Measurements from ENCODE around the gene TSHZ2. TPM values are rescaled to one million over a fixed set of nuclear protein-coding genes. Genes with fewer than 3 reads are reported as not detected.

TSHZ2 gene
- total RNA-seq, 1 experiment from 2014 or later = 0.07 TPM

DNA sequence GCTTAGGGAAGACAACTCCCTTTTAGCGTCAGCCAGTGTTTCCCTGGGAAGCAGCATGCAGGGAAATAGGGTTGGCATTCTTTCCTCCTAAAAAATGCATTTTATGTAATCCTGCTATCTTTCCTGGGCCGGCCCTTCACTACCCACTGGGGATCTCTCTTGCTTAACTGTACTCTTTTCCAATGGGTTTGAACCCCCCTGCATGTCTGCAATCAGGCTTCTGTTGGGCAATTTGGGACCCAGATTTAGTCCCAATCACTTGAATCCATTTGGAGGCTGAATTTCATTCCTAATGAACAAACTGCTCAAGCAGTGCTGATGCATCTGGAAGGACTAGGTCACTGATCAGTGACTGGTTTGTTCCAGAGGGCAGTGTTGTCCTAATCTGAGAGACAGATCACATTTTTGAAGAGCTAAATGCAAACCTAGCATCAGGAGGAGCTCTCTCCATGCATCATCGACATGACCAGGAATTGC is 152.0 kb downstream of the TSHZ2 start:
- no peaks in the 10 kb centered on the region for H3K36me3 Mint-ChIP-seq (ENCODE audit: insufficient read depth in 1 of 3, low read depth in 3 of 3)
- H2AFZ ChIP-seq (ENCODE audit: low read length) = no peak overlapping the region
- TF ChIP-seq, protein P1, sequence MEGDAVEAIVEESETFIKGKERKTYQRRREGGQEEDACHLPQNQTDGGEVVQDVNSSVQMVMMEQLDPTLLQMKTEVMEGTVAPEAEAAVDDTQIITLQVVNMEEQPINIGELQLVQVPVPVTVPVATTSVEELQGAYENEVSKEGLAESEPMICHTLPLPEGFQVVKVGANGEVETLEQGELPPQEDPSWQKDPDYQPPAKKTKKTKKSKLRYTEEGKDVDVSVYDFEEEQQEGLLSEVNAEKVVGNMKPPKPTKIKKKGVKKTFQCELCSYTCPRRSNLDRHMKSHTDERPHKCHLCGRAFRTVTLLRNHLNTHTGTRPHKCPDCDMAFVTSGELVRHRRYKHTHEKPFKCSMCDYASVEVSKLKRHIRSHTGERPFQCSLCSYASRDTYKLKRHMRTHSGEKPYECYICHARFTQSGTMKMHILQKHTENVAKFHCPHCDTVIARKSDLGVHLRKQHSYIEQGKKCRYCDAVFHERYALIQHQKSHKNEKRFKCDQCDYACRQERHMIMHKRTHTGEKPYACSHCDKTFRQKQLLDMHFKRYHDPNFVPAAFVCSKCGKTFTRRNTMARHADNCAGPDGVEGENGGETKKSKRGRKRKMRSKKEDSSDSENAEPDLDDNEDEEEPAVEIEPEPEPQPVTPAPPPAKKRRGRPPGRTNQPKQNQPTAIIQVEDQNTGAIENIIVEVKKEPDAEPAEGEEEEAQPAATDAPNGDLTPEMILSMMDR (conservative IDR thresholded peaks at IDR 0.05) = no peak

More for the DNA sequence above, 152.0 kb downstream of the TSHZ2 start:
- Histone ChIP-seq H3K23me2 (ENCODE audit: insufficient read length, low read depth, low read length, poor library complexity, severe bottlenecking) (no peaks in the 10 kb centered on the region), H2AK5ac (ENCODE audit: insufficient read length, low read length) (no peak overlapping the region), H3K9me3 (ENCODE audit: control insufficient read depth, low read depth, low read length) (no peaks in the 10 kb centered on the region), H3K27me3 (ENCODE audit: insufficient read depth, low read length) (no peaks in the 10 kb centered on the region), H2BK20ac (ENCODE audit: low read depth, low read length, poor library complexity, severe bottlenecking) (no peak overlapping the region), H2BK5ac (ENCODE audit: insufficient read length, low read length) (no peak overlapping the region), H4K20me1 (ENCODE audit: control insufficient read depth, insufficient read depth, insufficient read length) (no peaks in the 10 kb centered on the region), H4K5ac (ENCODE audit: insufficient read length, low read depth, low read length) (no peak overlapping the region), H2BK15ac (ENCODE audit: low read depth, low read length) (no peak overlapping the region), H3K4me2 (ENCODE audit: insufficient read depth, insufficient read length, low read length) (no peak overlapping the region), H3K23ac (ENCODE audit: insufficient read length, low read depth, low read length) (no peak overlapping the region), H3K4ac (ENCODE audit: low read depth, low read length) (no peak overlapping the region), H3K14ac (ENCODE audit: insufficient read depth, low read length) (no peak overlapping the region), H3K79me2 (ENCODE audit: insufficient read depth, low read length) (no peaks in the 10 kb centered on the region), H3K56ac (ENCODE audit: insufficient read length, low read depth, low read length) (no peak overlapping the region), H4K91ac (ENCODE audit: insufficient read length, low read depth, low read length) (no peak overlapping the region), H3K4me1 (ENCODE audit: insufficient read depth, low read length) (no peaks in the 10 kb centered on the region; the same call in 1 of the 2 replicates), H3K79me1 (ENCODE audit: insufficient read depth, low read depth, low read length, poor library complexity, severe bottlenecking) (no peaks in the 10 kb centered on the region), H3K18ac (ENCODE audit: insufficient read length, low read depth, low read length) (no peak overlapping the region), H4K8ac (replicated peaks; ENCODE audit: insufficient read length, low read depth, low read length) (no peak overlapping the region), H3K27ac (ENCODE audit: insufficient read length, low read depth, low read length) (no peak overlapping the region), H2BK12ac (ENCODE audit: insufficient read length, low read depth, low read length) (no peak overlapping the region), H3K9ac (ENCODE audit: extremely low read depth, insufficient read length, low read length) (no peak overlapping the region), H3T11ph (ENCODE audit: low read length) (no peak overlapping the region), H2BK120ac (ENCODE audit: low read depth, low read length, poor library complexity, severe bottlenecking) (no peak overlapping the region)
- no peak for DNase-seq
- no peak overlapping the region for H3K27ac Mint-ChIP-seq
- H3K27me3 Mint-ChIP-seq (ENCODE audit: low read depth) = no peaks in the 10 kb centered on the region
- WGBS (ENCODE audit: extremely low coverage, insufficient read length, low lambda C conversion rate) = no CpG with 5 or more reads among the region's 3 CpGs
- H3K4me1 Mint-ChIP-seq = peaks cover 16 to 23% of the 10 kb centered on the region in 2 experiments
- no peaks in the 10 kb centered on the region for H3K9me3 Mint-ChIP-seq
- H3K4me3 Mint-ChIP-seq = no peak overlapping the region

All from H9 (cell line).